GM18526 (cell line): ENCODE data around the gene ARHGAP42.

Experiments
- POLR2A ChIP-seq: IDR thresholded peaks from 3 replicates; pipeline ENCODE4 v1.6.1; 2011; ENCODE audit not compliant: insufficient read length; ENCODE audit errors: extremely low read depth

The ARHGAP42 gene

DNA sequence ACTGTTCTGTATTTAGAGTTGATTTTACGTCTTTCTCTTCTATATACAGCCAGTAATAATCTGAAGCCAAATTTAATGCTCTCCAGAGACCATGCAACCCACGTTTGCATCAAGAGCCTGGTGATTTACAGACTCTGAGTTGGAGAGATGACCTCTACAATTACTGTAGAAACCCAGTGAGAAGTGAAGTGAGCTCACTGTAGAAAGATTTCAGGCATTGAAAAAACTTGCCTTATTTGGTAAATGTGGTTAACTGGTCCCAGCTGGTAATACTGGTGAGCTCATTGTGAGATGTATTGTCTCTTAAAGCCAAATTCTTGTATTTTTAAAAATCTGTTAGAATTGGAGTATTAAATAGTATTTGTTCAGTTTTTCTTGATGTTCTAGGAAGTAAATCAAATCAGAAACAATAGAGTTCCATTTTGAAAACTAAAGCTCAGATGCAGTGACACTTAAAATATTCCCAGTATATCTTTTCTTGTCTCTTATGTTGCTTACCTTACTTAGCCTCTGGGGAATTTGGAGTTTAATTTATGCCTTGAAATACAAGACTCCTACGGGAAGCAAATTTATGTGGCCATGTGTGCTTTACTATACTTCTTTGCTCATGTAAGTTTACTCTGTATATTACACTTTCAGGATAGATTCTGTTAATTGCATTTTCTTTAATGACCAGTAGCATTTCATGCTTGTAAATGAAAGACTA lies 189.9 kb downstream of the ARHGAP42 start:
- TF ChIP-seq POLR2A, result no peak

DNA sequence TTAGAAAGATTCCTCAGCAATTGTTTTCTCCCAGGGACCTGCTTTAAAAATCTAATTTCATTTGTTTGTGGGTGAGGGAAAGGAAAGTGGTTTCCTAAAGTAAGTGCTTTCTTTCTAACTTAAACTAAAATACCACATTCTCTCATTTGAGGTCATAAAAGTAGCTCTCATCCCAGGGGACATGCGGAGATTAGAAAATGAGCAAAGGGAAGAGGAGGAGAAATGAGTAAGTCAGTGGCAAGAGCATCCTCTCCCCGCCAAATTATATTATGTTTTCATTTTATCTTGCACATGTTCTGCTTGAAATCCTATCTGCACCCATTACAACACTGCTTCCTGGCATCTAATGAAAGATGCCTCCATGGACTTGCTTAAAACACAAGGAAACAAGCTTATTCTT lies 191.4 kb downstream of the ARHGAP42 start:
- no peak for TF ChIP-seq POLR2A

DNA sequence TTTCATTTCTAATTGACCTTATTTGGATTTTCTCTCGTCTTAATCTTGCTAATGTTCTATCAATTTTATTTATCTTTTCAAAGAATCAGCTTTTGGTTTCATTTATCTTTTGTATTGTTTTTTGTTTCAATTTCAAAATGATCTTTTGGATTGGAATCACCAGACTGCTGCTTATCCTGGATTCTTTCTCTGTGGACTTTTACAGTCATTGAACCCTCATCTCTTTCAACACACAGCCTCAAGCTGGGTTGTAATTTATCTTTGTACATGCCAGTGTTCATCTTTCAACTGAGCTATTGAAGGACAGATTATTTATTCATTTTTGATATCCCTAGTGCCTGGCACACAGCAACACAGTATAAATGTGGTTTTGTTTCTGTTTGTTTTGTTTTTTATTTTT lies 195.9 kb downstream of the ARHGAP42 start:
- no peak for TF ChIP-seq POLR2A

DNA sequence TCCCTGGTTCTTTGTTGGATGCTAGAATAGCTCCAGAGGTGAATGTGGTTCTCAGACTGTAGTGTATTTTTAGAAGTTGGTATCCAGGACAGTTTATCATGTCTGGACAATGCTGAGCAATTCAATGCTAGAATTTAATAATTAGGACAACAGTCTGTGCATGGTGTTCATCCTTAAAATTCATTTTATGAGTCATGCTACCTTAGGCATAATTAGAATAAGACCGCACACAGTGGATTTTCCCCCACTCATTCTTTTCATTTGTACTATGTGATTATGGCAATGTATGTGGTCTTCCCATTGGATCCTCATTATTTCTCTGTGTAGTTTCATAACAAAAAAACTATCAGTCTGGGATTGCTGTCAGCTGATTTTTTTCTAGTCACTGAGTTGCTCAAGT lies 196.7 kb downstream of the ARHGAP42 start:
- TF ChIP-seq POLR2A, result no peak

DNA sequence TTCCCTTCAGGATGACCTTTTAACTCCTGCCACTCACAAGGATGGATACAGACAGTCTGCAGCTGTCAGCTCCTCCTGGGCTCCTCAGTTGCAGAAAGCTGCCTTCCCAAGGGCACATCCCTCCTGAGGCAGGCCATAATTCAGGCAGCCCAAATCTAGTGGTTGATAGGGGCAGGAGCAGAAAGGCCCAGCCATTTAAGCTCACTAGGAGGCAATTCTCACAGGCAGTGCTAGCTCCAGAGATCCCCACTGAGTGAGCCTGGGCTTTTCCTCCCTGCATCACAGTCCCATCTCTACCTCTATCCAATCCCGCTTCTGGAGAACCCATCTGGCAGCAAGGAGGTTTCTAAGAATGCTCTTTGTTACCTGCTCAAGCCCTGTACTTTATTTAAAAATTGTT lies 200.6 kb downstream of the ARHGAP42 start:
- TF ChIP-seq POLR2A, result no peak

DNA sequence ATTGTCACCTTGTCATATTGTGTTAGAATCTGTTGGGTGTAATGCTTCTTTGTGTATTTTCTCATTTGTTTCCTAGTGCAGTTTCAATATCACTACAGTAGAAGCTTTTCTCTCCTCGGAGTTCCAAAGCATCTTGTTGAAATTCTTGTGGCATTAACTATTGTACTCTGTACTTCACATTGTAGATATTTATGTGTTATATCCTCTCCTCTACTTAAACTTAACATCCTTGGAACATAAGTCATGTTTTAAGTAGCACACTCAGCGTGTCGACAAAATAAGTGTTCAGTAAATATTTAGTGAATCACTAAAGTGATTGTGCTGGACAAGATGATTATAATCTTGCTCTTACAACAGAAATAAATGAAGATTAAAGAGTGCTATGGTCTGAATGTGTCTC lies 201.7 kb downstream of the ARHGAP42 start:
- TF ChIP-seq POLR2A, result no peak

DNA sequence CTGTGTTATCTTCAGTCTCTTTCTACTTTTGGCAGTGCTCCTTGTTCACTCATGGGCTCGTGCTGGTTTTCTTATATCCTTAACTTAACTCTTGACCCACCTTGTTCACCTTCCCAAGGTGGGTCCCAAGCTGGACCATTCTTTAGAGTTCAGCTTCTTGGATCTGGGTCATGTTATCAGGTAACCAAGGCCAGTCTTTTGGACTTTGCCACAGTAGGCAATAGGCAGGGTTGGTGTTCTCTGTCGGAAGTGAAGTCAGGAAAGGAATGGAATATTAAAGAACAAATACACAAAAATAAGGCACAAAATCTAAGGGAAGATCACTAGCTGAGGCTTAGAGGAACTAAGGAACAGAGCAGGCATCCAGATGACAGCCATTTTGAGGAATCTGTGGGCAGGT lies 202.7 kb downstream of the ARHGAP42 start:
- TF ChIP-seq POLR2A, result no peak

DNA sequence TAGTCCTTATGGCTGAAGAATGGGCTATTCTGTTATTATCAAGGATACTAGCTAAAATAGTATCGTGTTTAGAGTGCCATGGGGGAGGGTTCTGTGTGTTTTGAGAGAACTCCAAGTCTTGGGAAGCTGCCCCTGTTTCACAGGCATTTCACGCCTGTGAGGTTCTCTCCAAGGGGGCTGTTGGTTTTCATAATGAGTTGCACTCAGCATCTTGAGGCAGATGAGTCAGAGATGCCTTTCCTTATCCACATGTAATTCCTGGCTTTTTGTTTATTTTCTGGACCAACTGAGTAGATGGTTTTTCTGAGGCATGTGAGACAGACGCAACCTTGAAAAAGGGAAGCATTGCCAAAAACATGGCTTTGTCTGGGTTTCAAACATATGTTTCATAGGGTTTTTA lies 203.7 kb downstream of the ARHGAP42 start:
- TF ChIP-seq POLR2A, result no peak

DNA sequence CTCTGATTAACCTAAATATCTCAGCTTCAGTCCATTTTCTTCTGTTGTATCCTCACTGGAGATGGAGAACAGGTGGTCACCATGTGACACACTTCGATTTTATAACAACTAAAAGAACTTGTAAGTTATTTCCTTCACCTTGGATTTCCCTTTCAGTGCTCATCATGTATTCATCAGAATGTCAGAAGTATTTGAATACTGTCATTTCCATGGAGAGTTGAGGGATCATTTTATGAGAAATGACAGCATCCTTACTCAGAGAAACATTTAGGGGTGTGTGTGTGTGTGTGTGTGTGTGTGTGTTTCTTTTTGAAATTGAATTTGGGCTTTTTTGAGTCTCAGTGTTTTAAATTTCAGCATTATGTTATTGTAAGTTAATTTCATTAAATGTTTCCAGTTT lies 205.8 kb downstream of the ARHGAP42 start:
- TF ChIP-seq POLR2A, result no peak

DNA sequence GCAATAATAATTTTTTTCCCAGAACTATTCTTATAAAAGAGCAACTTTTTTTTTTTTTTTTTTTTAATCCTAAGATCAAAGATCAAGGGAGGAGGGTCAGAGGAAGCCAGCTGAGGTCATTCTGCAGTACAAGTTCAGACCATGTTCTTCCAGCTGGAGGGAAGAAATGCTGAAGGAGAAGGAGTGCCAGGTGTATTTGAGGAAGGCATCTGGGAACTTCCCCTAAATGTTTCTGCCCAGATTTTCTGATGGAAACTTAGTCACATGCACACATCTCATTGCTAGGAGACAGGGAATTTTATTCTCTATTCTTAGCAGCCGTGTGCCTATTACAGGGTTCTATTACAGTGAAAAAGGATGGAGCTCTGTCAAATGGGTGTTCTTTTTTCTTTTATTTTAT lies 208.4 kb downstream of the ARHGAP42 start:
- no peak for TF ChIP-seq POLR2A

DNA sequence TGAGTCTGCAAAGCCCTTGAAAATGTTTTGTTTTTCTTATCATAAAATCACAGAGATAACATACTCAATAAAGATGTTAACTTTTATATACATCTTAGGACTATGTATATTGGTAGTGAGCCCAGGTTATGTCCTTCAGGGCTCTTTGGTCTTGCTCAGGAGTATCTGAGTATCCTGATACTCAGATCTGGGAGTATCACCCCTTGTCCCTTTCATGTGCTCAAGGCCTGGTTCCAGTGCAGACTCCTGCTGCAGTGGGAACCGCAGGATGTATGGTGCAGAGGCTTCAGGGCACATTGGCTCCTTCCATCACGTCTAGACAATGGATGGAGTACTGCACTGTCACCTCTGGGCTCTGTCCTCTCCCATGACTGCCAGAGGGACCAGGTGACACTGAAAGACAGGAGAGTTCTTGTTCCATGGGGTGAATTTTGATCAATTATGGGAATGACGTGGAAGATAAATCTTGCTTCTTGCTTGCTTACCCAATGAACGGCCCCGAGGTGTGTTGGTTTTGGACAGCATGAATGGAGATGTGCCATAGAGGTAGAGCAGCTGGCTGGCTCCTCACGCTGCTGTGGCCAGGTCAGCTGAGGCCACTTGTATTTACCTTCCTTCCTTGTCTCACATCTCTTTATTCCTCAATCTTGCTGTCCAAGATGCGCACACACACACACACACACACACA lies 215.5 kb downstream of the ARHGAP42 start:
- no peak for TF ChIP-seq POLR2A

DNA sequence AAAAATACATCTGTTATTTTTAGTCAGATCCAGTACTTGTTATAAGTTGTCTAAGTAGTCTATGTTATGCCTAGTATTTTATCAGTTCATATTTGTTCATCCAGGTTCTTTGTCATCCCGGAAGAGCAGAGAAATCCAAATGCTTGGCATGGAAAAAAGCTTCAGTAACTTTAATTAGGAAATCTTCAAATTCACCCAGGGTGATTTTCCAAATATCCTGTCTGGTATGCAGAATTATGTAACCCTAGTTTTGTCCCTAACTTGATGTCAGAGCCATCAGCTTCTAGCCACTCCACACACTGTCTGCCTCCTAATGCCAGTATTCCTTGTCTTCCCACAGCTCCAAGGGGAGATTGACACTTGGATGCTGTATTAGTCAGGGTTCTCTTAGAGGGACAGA lies 216.2 kb downstream of the ARHGAP42 start:
- TF ChIP-seq POLR2A, result no peak

DNA sequence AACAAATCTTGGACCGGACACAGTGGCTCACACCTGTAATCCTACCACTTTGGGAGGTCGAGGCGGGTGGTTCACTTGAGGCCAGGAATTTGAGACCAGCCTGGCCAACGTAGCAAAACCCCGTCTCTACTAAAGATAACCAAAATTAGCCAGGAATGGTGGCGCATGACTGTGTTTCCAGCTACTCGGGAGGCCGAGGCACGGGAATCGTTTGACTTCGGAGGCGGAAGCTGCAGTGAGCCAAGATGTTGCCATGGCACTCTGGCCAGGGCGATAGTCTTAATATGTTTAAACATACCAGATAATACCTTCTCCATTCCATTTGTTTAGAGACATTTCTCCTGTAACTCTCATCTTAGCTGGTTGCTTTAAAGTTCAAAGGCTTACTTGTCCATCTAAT lies 218.6 kb downstream of the ARHGAP42 start:
- TF ChIP-seq POLR2A, result no peak

DNA sequence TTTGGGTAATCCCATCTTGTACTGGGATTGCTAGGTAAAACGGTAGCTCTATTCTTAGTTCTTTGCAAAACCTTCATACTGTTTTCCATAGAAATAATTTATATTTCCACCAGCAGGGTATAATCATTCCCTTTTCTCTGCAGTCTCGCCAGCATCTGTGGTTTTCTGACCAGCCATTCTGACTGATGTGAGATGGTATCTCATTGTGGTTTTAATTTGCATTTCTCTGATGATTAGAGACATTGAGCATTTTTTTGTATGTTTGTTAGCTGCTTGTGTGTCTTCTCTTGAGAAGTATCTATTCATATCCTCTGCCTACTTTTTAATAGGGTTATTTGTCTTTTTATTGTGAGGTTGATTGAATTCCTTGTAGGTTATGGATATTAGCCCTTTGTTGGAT lies 221.7 kb downstream of the ARHGAP42 start:
- no peak for TF ChIP-seq POLR2A

DNA sequence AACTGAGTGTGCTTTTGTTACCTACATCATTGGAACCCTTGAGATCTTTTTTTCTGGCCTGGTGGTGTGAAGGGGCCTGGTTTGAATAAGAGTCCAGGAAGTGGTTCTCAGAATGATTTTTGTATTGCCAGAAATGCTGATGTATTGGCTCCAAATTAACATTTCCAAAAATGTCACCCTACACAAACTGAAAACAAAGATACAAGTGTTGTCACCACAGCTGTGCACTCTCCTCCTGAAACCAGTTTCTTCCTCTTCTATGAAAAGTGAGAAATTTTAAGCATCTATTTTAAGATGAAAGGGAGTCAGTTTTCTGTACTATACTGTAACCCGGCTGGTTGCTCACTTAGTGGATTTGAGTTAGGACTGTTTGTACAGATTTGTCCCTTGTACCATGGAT lies 223.7 kb downstream of the ARHGAP42 start:
- TF ChIP-seq POLR2A, result no peak

DNA sequence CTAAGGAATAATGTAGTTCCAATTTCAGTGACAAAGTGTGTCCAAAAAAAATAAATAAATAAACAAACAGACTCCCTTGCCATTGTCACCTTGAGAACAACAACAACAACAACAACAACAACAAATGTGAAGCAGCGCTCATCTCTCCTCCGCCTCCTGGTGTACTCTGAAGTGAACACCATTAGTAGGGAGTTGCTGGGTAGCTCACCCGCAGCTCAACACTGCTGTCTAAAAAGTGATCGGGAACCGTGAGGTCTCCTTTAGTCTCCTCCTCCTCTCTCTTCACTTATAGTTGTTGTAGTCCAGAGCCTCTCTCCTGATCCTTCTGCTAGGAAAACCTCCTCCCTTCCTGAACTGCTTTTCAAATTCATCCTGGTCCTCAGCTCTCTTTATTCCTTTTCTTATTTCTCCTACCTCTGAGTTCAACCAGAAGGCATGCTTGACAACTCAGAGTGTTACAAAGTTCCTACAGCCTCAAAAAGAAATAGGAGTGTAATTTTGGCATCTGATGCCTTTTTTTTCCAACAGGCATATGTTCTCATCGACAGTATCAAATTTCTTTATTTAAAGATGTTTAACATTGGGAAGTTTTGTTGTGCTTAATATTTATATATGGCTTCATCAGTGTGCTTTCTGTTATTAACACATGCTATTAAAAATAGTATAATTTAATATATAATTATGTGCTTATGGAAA lies 227.5 kb downstream of the ARHGAP42 start:
- no peak for TF ChIP-seq POLR2A

DNA sequence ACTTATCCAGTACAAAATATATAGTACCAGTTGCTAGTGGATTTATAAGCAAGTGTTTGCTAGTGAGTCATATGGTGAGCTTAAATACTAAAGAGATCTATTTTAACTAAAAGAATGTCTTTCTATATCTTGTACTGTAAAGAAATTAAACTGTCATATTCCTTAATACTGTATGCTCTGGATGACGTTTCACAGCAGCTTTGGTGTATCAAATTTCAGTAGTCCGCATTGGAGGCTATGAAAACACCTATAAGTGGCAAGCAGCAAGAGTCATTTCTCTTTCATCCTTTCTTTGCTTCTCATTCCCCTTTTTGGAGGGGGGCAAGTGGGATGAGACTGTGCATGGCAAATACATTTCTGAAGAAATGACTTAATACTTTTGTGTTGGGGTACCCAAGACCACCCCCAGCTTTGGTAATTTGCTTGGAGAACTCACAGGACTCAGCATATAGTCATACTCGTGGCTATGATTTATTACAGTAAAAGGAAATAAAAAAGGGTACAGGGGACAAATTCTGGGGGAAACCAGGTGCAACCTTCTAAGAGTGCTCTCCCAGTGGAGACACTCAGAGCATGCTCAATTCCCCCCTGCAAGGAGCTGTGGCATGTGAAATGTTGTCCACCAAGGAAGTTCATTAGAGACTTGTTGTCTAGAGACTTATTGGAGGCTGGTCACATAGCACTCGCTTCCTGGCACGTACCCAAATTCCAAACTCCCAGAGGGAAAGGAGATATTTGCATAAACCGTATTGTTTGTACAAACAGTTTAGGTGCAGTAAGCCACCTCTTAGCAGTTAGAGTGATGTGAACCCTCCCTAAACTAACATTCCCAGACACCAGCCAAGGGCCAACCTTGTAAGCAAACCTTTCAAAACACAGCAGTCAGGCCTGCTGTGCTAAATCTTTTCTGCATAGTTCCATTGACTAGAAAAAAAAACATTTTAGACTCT lies 231.7 kb downstream of the ARHGAP42 start:
- TF ChIP-seq POLR2A, result no peak
